ENCODE results near the gene ESRP2.

DNA sequence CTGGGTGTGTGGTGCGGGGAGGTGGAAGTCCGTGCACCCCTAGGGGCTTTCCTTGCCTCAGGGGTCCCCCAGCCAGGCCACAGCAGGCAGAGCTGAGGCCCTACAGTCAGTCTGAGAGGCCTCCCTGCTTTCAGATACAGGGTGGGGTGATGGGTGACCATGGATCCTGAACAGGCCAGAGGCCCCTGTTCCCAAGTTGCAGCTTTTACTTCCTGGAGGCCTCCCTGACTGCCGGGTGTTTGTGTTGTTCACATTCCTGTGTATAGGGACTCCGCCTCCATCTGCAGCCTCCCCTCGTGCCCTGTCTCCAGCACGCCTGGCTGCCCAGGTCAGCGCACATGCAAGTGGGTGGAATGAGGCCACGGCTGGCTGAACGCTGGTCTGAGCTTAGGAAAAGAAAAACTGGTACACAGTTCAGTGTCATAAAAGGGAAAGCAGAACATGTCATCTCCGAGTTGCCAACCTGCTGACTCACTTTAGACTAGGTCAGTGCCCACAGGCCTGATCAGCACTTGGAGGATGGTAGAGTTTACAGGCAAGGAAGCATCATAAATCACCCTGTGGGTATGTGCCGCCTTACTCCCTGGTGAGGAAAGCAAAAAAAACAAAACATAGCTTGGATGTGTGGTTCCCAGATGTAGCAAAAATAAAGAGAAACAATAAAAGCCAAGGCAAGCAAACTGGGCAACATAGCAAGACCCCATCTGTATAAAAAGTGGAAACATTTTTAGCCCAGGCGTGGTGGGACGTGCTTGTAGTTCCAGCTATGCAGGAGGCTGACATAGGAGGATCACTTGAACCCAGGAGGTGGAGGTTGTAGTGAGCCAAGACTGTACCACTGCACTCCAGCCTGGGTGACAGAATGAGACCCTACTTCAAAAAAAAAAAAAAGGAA is 22.2 kb upstream of the ESRP2 start:
- TF ChIP-seq ZNF764 (CRISPR knock-in tag; IDR thresholded peaks at IDR 0.05; ENCODE audit: low read depth) (no peak), POLR2A (conservative IDR thresholded peaks at IDR 0.05) (no peak), POLR2AphosphoS5 (IDR thresholded peaks at IDR 0.05; ENCODE audit: control insufficient read depth, insufficient read depth, low read depth, low read length) (no peak), SETDB1 (IDR thresholded peaks at IDR 0.05; ENCODE audit: low read length) (no peak), NFATC3 (IDR thresholded peaks at IDR 0.05) (no peak), TCF7L2 (IDR thresholded peaks at IDR 0.05; ENCODE audit: low read depth, low read length) (no peak), THRB (CRISPR knock-in tag; conservative IDR thresholded peaks at IDR 0.05) (no peak), CTCF (IDR thresholded peaks at IDR 0.05 in 2 of 3, conservative IDR thresholded peaks at IDR 0.05 in 1 of 3; ENCODE audit: insufficient read depth in 2 of 3, low read depth in 1 of 3, low read length in 3 of 3) (no peak), ELF1 (tag; IDR thresholded peaks at IDR 0.05) (no peak), GABPA (tag; conservative IDR thresholded peaks at IDR 0.05; ENCODE audit: low read depth) (no peak), BDP1 (IDR thresholded peaks at IDR 0.05; ENCODE audit: insufficient read depth, insufficient read length) (no peak)
- TF ChIP-seq, protein P1, sequence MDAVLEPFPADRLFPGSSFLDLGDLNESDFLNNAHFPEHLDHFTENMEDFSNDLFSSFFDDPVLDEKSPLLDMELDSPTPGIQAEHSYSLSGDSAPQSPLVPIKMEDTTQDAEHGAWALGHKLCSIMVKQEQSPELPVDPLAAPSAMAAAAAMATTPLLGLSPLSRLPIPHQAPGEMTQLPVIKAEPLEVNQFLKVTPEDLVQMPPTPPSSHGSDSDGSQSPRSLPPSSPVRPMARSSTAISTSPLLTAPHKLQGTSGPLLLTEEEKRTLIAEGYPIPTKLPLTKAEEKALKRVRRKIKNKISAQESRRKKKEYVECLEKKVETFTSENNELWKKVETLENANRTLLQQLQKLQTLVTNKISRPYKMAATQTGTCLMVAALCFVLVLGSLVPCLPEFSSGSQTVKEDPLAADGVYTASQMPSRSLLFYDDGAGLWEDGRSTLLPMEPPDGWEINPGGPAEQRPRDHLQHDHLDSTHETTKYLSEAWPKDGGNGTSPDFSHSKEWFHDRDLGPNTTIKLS (IDR thresholded peaks at IDR 0.05; ENCODE audit: borderline replicate concordance, low read depth), result no peak
- TF ChIP-seq, protein P2, sequence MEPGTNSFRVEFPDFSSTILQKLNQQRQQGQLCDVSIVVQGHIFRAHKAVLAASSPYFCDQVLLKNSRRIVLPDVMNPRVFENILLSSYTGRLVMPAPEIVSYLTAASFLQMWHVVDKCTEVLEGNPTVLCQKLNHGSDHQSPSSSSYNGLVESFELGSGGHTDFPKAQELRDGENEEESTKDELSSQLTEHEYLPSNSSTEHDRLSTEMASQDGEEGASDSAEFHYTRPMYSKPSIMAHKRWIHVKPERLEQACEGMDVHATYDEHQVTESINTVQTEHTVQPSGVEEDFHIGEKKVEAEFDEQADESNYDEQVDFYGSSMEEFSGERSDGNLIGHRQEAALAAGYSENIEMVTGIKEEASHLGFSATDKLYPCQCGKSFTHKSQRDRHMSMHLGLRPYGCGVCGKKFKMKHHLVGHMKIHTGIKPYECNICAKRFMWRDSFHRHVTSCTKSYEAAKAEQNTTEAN (CRISPR knock-in tag; IDR thresholded peaks at IDR 0.05), result no peak

Data from K562 (cell line).